GM15510 (cell line): ENCODE measurements around the gene NR3C2.

Experiments
- POLR2A ChIP-seq: IDR thresholded peaks from 3 replicates; pipeline ENCODE4 v1.6.1; 2011; ENCODE audit warnings: borderline replicate concordance; ENCODE audit not compliant: insufficient read length; ENCODE audit errors: extremely low read depth

NR3C2 gene

DNA sequence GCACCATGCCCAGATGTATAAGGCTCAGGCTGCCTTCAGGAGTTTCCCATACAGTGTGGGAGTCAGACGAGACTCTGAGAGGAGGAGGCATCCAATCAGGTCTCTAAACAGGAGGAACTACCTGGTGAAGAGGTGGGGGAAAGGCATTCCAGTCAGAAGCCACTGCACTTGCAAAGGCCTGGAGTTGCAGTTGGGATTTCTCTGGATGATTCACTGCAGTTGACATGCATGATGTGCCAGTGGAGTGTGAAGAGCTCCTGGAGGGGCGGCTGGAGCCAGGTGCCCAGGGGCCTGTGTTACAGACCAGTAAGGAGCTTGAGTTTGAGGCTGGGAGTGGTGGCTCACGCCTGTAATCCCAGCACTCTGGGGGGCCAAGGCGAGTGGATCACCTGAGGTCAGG, 371.2 kb downstream of the NR3C2 start:
- TF ChIP-seq POLR2A, result no peak

DNA sequence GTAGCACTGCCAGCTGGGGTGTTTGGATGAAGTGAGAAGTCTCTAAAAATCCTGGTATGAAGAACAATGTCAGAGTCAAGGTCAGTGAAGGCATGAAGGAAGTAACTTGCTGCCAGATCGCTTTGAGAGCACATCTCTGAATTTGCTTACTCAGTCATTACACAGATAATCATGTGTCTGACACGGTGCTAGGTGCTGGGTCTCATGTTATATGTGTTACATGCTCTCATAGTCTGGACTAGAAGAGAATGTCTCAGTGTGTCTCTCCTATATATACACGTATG, 372.4 kb downstream of the NR3C2 start:
- TF ChIP-seq POLR2A, result no peak

DNA sequence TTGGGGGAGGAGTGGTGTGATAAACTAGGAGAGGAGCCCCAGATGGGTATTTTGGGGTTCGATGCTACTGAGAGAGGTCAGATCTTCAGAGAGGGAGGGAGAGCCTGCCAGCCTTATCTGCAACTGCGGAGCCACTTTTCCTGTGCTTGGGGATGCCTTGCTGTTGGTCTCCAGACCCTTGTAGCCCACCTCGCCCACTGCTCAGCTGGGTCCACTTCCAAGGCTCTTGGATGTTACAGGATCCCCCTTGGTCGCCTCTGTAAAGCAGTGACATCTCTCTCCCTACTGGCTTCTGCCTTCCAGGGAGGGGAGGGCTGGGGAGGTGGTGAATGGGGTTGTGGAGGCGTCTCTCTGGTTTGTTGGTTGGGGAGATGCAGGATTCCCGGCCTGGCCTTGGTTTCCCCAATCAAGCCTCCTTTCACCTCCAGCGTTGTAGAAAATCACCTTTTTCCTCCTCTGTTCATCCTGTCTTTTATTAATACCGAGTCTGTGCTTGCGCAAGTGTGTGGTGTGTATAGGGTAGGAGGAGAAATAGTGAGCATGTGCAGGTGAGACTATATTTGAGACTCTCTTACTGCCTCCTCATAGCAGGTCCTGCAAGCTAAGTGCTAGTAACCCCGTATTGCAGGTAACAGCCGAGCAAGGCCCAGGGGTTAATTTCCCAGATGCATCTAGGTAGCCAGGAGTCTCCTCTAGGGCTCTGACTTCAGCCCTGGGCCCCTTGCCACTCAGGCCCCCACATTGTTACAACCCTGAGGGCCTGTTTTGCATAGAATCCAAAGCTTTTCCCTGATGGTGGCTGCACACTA, 372.9 kb downstream of the NR3C2 start:
- TF ChIP-seq POLR2A, result no peak

DNA sequence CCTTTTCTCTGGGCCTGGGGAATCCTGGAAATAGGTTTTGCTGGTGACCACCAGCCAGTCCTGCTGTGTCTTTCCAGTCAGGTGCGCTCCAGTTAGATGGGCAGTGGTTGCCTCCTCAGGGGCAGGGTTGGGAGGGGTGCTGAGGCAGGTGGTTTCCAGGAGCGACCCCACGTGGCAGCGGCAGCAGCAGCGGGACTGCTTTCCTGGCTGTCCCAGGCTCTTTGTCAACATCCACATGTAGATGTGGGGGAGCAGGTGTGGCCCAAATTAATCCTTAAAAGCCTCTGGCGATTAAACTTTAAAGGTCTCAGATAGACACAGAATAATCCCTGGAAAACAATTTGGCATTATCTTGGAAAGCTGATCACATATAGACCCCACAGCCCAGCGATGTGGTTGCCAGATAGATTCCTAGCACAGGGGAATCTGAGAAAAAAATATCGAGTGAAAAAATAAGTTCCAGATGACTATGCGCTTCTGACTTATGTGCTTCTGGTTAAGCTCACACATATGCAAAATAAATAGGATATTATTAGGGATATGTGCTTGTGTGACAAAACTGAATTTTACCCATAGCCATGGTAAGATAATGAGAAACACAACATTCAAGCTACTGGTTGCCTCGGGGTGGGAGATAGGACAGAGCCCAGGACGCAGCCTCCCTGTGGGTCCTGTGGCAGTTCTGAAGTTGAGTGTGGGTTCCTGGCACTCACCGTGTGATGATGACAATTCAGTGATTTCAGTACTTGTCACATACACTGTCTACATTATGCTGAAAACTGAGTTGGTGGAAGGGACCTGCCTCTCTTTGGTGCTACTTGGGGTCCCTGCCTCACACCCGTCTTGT, 373.9 kb downstream of the NR3C2 start:
- no peak for TF ChIP-seq POLR2A

DNA sequence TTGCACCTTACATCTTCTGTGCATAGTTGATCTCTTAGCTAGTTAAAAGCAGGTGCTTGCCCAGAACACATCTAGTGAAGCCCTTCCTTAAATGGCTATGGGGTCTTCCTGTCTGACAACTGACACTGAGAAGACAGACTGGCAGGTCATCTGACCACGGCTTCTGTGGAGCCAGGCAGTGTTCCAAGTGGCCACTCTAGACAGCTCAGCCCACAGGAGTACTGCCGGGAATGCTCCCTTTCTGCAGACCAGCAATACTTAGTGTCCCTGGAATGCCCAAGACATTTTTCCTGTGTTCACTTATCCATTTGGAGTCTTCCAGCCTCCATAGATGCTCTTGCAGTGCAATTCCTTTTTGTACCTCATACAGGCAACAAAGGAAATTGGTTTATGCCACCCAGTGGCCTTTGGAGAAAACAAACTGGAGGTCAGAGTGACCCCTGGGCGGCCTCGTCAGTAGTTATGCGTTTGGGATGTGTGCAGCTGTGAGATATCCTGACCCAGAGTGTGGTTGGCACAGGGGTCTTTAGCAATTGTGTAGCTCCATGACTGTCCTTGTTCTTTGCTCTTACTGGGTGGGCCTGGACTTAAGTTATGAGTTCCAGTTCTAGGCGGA, 374.8 kb downstream of the NR3C2 start:
- no peak for TF ChIP-seq POLR2A

DNA sequence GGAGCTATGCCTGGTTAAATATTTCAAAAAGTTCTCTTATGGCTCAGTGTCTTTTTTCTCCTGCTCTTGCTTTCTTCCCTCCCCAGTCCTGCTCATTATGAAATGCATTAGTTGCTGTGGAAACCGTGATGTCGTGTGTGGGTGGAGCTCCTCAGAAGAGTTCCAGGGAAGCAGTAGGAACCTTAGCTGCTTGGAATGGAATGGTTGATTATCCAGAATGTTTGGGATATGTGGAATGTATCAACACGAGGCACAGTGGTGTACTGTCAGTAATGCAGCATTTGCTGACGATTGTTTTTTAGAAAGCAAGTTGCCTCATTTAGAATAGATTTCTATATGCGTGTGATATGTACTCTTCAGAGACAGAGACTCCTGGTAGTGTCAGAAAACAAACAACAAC, 377.1 kb downstream of the NR3C2 start:
- TF ChIP-seq POLR2A, result no peak

DNA sequence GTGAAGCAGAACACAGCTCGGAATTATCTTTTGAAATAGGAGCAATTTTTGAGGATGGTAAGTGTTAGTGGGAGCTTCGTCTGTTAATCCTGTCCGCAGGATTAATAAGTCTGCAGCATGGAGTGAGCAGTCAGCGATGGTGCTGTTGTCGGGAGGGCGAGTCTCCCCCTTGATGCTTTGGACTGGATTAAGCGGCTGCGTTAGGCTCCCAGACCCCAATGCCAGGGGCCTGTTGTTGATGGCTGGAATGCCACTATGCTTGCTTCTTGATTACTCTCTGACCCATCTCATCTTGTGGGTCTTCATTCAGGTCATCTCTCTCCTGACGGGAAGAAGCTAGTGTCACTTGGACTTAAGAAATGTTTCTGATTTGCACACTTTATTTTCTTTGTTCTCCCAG, 377.8 kb downstream of the NR3C2 start:
- TF ChIP-seq POLR2A, result no peak

DNA sequence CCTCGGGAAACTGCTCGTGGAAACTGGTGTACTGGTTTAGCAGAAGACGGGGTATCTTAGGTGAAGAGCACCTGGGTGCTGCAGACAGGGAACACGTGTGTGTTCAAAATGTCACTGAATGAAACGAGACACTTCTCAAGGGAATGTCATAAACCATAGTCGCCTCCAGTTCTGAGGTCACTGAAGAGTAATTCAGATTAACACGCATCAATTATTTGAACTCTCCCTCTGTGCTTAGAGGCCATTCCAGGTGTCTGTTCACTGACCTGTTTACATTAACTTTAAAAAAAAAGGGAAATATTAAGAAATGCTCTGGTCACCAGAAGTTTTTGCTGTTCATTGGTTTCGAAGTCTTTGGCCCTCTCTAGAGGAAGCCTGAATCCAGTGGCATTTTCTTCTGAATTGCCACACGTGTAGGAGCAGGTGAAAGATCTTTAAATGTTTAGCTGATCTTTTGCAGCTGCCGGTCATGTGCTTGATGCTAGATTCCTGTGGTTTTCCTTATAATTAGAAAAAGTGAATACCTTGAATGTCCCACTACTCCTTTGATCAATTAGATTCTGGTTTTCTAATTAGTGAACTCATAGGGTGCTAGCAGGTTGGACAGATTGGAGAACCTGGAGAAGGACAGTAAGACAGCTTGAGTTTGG, 379.8 kb downstream of the NR3C2 start:
- no peak for TF ChIP-seq POLR2A

DNA sequence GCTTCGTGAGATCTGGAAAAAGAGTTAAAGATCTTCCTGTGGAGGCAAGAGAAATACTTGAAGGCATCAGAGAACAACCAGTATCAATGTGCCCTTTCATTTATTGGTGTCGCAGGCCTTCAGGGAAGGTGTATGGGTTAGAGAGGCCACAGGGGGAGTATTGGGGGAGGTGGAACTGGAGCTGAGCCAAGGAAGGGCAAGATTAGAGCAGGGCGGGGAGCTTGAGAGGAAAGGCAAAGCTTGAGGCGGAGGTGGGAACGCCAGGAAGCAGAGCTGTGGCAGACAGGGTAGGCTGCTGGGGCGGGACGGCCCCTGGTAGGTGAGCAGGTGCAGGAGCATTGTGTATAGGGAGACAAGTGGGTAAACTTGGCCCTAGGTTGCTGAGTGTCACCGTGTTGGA, 380.4 kb downstream of the NR3C2 start:
- TF ChIP-seq POLR2A, result no peak

DNA sequence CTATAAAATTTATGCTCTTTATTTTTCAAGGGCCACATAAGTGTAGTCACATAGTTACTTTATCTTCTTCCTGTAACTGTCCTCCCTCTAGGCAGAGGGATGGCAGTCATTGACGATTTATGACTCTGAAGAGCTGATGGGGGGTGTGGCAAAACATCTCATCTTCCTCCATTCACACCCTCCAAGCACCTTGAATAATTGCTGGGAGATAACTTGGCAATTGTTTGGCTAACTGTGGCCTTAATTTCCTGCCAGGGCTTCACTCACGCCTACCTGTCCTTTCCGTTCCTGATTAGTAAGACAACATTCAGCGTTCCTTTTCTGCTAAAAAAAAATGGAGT, 381.1 kb downstream of the NR3C2 start:
- TF ChIP-seq POLR2A, result no peak

DNA sequence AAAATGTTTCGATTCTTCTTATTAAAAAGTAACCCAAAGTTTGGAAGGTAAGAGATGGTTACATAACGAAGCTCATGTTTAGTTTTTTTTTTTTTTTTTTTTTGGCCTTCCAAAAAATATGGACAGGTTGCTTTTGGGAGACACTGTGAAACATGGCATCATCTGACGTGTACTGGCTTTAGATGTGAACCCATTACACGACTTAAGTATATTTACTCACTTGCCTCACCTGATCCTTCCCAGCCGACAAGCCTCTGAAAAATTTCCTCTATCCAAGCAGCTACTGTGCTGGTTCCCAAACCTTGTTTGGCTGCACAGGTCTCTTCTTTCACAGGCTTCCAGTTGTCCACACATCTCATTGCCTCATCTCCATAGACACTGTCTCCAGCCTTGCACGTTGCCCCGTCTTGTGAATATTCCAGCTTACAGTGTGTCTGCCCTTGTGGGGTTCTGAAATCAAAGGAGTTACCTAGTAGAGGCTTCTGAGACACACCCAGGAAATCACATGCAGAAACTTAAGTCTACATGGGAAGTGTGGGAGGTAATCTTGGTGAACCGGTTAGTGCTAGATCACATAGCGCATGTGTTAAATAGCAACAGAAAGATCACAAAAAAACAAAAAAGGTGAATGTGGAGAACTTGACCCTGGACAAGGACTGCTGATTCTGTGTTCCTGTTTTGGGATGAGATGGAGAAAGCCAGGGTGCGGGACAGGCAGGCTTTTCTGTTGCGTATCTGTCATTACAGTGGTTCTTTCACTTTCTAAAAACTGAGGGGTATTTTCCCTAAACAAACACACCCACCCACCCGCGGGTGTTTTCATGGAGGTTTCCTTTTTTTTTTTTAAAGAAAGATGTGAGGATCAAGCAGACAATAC, 381.7 kb downstream of the NR3C2 start:
- TF ChIP-seq POLR2A, result no peak

DNA sequence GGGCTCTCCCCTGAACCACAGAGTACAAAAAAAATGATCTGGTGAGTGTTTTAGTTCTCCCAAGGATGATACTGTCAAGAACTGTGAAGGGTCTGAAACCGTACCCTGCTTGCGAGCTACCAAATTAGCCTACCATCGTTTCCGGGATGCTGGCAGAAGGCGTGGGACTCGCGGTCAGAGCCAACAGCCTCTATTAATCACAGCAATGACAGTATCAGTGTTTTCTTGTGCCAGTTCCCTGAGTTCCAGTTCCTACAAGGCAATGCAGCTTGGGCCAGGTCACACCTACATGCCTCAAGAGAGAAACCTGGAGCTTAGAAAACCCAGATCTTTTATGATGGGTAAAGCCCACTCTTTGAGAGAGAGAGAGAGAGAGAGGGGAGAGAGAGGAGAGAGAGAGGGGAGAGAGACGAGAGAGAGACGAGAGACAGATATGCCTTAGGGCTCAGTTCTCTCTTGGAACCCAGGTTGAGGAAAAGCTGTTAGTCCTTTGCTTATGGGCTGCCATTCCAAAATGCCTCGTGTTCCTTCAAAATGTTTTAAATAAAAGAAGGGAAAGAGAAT, 382.5 kb downstream of the NR3C2 start:
- TF ChIP-seq POLR2A, result no peak

DNA sequence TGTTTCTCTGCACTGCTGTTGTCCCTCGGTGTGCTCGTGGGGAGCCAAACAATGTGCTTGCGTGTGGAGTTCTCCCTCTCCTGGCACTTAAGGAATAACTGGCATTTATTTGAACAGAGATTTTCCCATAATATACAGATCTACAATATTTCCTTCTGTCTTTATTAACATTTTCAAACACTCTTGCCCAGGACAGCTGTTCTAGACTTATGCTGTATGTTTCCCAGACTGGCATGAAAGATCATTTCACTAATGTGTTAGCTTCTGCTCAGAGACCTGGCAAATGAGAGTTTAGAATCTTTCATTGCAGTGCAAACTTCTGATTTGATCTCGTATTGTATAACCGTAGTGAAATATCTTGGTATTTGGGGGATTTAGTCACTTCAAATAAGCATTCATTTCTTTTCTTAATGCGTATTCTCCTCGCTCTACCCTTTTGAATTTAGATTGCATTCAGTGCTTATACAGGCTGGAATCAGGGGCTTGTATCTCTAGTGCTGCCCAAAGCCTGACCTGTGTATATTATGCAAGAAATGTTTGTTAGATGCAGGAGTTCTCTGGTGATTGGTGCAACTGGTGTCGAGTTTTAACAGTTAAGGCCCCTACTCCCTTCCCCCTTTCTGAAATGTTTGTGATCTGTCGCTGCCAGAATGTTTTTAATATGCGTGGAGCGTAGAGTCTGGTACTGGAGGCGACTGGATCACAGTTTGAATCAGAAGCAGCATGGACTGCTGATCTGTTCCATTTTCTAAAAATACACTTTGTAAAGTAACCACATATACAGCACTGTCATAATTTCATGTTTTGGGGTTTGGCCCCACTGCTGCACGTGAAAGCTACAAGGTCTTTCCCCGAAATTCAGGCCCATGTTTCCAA, 384.0 kb downstream of the NR3C2 start:
- no peak for TF ChIP-seq POLR2A

DNA sequence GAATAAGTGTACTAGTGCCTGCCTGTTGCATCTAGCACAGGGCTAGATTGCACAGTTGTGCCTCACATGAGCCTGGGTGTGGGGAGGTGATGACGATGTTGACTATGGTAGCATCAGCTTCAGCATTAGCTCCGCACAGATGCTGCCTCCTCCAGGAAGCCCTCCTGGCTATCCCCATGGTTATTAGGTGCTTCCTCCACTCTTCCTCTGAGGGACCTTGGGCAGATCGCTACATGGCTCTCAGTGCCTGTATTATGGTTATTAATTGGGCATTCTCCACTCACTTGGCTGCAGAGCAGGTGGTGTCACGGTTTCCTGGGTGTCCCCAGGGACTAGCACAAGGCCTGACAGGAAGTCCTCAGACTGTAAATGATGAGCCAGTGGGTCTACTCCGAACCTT, 384.7 kb downstream of the NR3C2 start:
- TF ChIP-seq POLR2A, result no peak

DNA sequence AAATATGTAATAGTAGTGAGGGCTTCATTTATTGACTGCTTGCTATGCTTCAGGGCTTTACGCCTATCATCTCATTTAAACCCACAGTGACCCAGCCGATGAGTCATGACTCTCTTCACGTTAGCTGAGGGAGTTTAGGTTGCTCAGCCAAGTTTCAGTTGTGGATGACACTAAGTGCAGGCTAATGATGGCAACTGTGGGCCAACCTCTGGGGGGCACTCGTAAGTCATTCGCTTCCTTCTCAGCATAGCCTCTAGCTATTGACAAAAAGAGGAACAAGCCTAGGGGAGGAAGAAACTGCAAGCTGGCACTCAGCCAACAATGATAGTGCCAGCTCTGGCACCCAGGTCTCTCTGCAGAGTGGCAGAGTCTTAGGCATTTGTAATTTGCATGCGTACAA, 385.3 kb downstream of the NR3C2 start:
- no peak for TF ChIP-seq POLR2A
